Body of pancreas (tissue), 4 donors: ENCODE data around the gene GPR142. TPM values are rescaled to one million over a fixed set of nuclear protein-coding genes. Genes with fewer than 3 reads are reported as not detected.

Source experiments
- ATAC-seq: fragments of 150-250 bp; one replicate; pipeline ENCODE4 v1.9.1; 2016
- DNase-seq, 4 donors: peaks; one replicate each; pipeline ENCODE4 v3.0.0-alpha.2; 2019
- H3K27ac ChIP-seq, 4 donors: fragments of 200-600 bp; sonication (generic); 1 replicate in 3 of 4; 2 replicates in 1 of 4; pipeline versions ENCODE4 v1.5.1 to v1.6.1; 2016 to 2019; ENCODE audit warnings: mild to moderate bottlenecking in 1 of 4, mixed read lengths in 1 of 4, moderate library complexity in 1 of 4
- H3K27me3 ChIP-seq, 2 donors: fragments of 200-600 bp; sonication (generic); one replicate each; pipeline ENCODE4 v1.6.0; 2016; ENCODE audit warnings: mild to moderate bottlenecking in 1 of 2
- H3K36me3 ChIP-seq, 2 donors: fragments of 200-600 bp; sonication (generic); replicated peaks in 1 of 2; 2 replicates each; pipeline ENCODE4 v1.5.1; 2016; ENCODE audit warnings: low read depth in 2 of 2; ENCODE audit not compliant: insufficient read depth in 1 of 2
- H3K4me1 ChIP-seq: fragments of 200-600 bp; sonication (generic); one replicate; pipeline ENCODE4 v1.6.0; 2016
- H3K4me3 ChIP-seq, 2 donors: fragments of 200-600 bp; sonication (generic); 1 replicate in 1 of 2; 2 replicates in 1 of 2; pipeline ENCODE4 v1.5.1; 2016 to 2019
- H3K9me3 ChIP-seq, 3 donors: fragments of 200-600 bp; sonication (generic); 1 replicate in 2 of 3; 2 replicates in 1 of 3; pipeline ENCODE4 v1.5.1; 2016
- POLR2A ChIP-seq, 3 donors: fragments of 450-650 bp; IDR thresholded peaks; one replicate each; pipeline ENCODE4 v1.6.1; 2016; ENCODE audit warnings: antibody characterized with exemption in 3 of 3, mild to moderate bottlenecking in 2 of 3
- WGBS, 2 donors: methylation state at CpG; one replicate each; pipeline ENCODE4 v1.1.5; 2017; 5-methylcytosine and 5-hydroxymethylcytosine counted together
- intact Hi-C: fragments of 100-400 bp; cut with DNase I; formaldehyde crosslinking; loops from one replicate; pipeline ENCODE4 v1.15.1; 2023
- total RNA-seq, 2 donors: library from RNA; depleted of rRNA; stranded (reverse); fragments of >200 nt; gene quantifications; one replicate each; pipeline ENCODE4 v1.1.0, GENCODE V29; 2016
- TF ChIP-seq, protein P1 (sequence below), 7 experiments: fragments of 450-650 bp in 4 of 7; fragments of 200-600 bp in 3 of 7; sonication (generic) in 3 of 7; IDR thresholded peaks; one replicate each; pipeline ENCODE4 v1.5.1; 2016 to 2019; ENCODE audit warnings: antibody characterized with exemption in 7 of 7

The GPR142 gene
- total RNA-seq, 2 donors from 2014 or later: 0.52 to 0.66 TPM

GRCh38 chr17:74359916-74360315 is 7.4 kb upstream of the GPR142 start:
- WGBS, 2 donors: 78 to 88% methylated on average over 7 to 22 of the region's 22 CpGs
- peaks cover 26% of the 10 kb centered on the region for H3K4me1 ChIP-seq
- peaks cover 0 to 26% of the 10 kb centered on the region in 2 donors for H3K27me3 ChIP-seq
- no peaks in the 10 kb centered on the region for H3K36me3 ChIP-seq
- TF ChIP-seq, protein P1, sequence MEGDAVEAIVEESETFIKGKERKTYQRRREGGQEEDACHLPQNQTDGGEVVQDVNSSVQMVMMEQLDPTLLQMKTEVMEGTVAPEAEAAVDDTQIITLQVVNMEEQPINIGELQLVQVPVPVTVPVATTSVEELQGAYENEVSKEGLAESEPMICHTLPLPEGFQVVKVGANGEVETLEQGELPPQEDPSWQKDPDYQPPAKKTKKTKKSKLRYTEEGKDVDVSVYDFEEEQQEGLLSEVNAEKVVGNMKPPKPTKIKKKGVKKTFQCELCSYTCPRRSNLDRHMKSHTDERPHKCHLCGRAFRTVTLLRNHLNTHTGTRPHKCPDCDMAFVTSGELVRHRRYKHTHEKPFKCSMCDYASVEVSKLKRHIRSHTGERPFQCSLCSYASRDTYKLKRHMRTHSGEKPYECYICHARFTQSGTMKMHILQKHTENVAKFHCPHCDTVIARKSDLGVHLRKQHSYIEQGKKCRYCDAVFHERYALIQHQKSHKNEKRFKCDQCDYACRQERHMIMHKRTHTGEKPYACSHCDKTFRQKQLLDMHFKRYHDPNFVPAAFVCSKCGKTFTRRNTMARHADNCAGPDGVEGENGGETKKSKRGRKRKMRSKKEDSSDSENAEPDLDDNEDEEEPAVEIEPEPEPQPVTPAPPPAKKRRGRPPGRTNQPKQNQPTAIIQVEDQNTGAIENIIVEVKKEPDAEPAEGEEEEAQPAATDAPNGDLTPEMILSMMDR (IDR thresholded peaks at IDR 0.05): no peak
- TF ChIP-seq POLR2A (IDR thresholded peaks at IDR 0.05): no peak
- ATAC-seq: no peak
- H3K4me3 ChIP-seq: no peak overlapping the region
- no peaks in the 10 kb centered on the region for H3K9me3 ChIP-seq
- intact Hi-C loops: loop anchor here (10.0 kb wide), 1 partner anchor 155 kb away; the partner anchor contains the start of gene RPL38
- H3K27ac ChIP-seq: no peak overlapping the region
- no peak for DNase-seq

- Histone ChIP-seq H3K36me3 (no peaks in the 10 kb centered on the region), H3K4me1 (peaks cover 26% of the 10 kb centered on the region), H3K9me3 (no peaks in the 10 kb centered on the region), H3K4me3 (no peak overlapping the region), H3K27ac (no peak overlapping the region), H3K27me3 (peaks cover 0 to 26% of the 10 kb centered on the region in 2 donors)
- WGBS, 2 donors: 28 to 36% methylated on average over 6 to 7 of the region's 7 CpGs
- DNase-seq (no peak), ATAC-seq (no peak)
- intact Hi-C loops: no loop called here
- no peak for TF ChIP-seq POLR2A (IDR thresholded peaks at IDR 0.05)
- TF ChIP-seq, protein P1 (IDR thresholded peaks at IDR 0.05): no peak
Measured at GRCh38 chr17:74360899-74361229, 6.4 kb upstream of the GPR142 start.

DNA sequence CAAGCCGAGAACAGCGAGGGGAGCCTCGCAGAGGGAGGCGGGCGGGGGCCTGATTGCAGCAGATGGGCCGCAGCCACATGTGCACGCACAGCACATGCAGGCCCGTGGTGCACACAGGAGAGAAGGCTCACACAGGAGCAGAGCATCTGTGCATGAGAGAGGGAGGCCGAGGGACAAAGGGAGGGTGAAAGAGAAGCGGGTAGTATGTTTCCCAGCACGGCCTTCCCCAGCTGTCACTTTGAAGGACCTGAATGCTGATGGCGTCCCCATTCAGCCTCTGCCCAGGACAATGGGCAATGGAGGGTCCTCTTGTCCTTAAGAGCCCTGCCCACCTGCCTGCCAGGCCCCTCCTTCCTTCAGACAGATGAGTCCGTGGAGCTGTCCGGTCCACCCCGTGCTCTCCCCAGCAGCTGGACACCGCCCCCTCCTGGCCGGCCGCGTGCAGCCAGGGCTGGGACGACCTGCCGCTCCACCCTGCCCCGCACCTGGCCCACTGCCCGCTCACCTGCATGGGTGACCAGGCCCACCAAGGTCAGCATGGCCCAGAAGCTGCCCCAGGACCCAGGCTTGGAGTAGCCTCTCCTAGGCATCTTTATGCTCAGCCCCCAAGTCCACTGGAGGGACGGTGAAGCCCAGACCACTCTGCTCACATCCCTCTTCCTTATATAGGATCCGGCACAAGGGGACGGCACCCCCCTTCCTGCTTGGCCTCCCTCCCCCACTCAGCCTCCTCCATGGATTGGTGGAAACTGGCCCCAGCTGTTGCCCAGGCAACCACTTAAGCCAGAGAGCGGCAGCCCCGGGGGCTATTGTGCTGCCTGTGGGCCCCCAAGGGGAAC is 5.9 kb upstream of the GPR142 start, which contains the start of gene BTBD17:
Gene BTBD17, minus strand, starts transcription at position 639 of the 839 bp plus-strand sequence. Its CDS starts 49 bp downstream, at position 590.
- H3K9me3 ChIP-seq: no peaks in the 10 kb centered on the region
- H3K27me3 ChIP-seq: peaks cover 0 to 26% of the 10 kb centered on the region in 2 donors
- H3K4me3 ChIP-seq: no peak within 1 kb of the TSS
- WGBS, 2 donors: 21 to 28% methylated on average over 9 to 28 of the region's 28 CpGs
- peaks cover 24% of the 10 kb centered on the region for H3K4me1 ChIP-seq
- H3K27ac ChIP-seq: no peak within 1 kb of the TSS
- ATAC-seq: peak; percentile 53
- TF ChIP-seq, protein P1 (IDR thresholded peaks at IDR 0.05): peak; percentile 53 to 62 (median 58)
- TF ChIP-seq POLR2A (IDR thresholded peaks at IDR 0.05): no peak
- H3K36me3 ChIP-seq: no peaks in the 10 kb centered on the region
- DNase-seq: peak; percentile 54 to 77 (median 60)
- intact Hi-C loops: no loop called here

DNA sequence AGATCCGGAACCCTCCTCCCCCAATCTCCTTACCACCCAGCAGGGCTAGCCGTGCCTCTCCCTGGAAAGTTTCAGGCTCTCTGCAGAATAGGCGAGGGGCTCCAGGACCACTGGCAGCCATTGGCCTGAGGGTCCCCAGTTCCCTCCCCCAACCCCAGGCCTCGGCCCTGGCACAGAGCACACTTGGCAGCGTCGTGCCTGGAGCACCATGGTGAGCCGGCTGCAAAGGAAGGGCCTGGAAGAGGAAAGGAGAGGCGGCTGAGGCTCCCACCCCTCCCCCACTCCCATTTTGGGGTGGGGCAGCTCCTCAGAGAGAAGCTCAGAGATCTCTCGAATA is 5.3 kb upstream of the GPR142 start:
- H3K4me3 ChIP-seq: no peak overlapping the region
- no peaks in the 10 kb centered on the region for H3K9me3 ChIP-seq
- H3K36me3 ChIP-seq: no peaks in the 10 kb centered on the region
- H3K27ac ChIP-seq: no peak overlapping the region
- no peak for ATAC-seq
- 13 to 21% methylated on average over 7 to 9 of the region's 9 CpGs for WGBS, 2 donors
- no peak for DNase-seq
- peaks cover 18% of the 10 kb centered on the region for H3K4me1 ChIP-seq
- intact Hi-C loops: no loop called here
- TF ChIP-seq, protein P1 (IDR thresholded peaks at IDR 0.05): no peak
- no peak for TF ChIP-seq POLR2A (IDR thresholded peaks at IDR 0.05)
- peaks cover 0 to 24% of the 10 kb centered on the region in 2 donors for H3K27me3 ChIP-seq
